SIG-M5 treated with dmso at 0.1 percent for 504 hours (cell line): ENCODE data around the gene ERC2.

ENCODE experiments used
- DNase-seq: peaks from one replicate; lab custom pipeline; 2025; ENCODE audit not compliant: unreplicated experiment; lab: John Stamatoyannopoulos, UW

The ERC2 gene

DNA sequence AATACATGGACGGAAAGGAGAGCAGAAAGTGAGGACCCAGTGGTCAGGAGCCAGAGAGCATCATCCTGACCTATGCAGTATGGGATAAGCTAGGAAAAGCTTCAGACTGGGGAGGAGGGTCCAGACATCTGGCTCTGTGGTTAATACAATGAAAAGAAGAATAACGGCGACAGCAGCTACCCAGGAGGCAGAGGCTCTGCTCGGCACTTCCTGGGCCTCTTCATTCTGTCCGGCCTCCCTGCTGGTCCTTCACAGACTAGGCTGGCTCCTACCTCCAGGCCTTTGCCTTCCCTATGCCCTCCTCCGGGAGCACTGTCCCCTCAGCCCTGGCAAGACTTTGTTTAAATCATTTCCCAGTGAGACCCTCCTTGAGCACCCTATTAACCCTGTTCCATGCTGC, 922.3 kb downstream of the ERC2 start:
- DNase-seq: no peak

DNA sequence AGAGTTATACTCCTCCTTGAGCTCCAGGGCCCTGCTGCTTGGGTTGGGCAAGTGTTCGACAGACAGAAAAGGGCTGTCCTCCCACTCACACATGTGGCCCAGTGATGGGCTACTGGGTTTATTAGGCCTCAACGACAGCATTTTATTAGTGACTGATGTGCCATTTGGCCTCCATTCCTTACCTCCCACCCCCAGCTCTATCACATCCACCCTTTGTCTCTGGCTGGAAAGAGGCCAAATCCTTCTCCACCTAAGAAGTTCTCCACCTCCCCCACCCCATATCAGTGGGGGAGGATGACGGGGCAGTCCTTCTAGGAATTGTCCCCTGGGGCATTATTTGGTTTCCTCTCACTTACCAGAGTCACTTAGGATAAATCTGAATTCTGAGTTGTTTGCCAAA, 924.0 kb downstream of the ERC2 start:
- no peak for DNase-seq

DNA sequence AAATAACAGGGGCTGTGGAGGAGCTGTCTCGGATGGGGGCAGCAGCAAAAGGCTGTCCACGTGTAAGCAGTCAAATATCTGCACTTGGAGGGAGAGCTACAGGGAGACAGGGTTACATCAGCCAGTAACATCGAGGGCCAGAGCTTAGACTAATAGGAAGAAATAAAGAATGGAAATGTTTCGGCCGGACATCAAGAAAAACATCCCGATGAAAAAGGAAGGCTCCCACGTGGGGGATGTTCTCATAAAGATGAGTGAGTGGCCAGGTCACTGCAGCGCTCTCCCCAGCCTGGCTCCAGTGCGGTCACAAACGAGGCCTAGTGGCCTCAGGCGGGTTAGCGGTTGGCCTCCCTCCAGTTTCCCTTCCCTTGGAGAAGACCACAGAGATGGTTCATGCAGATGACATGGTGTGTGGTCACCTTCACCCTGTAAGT, 925.1 kb downstream of the ERC2 start:
- DNase-seq: no peak

- no peak for DNase-seq
Observed at GRCh38 chr3:55541456-55541855, 926.8 kb downstream of the ERC2 start.

DNA sequence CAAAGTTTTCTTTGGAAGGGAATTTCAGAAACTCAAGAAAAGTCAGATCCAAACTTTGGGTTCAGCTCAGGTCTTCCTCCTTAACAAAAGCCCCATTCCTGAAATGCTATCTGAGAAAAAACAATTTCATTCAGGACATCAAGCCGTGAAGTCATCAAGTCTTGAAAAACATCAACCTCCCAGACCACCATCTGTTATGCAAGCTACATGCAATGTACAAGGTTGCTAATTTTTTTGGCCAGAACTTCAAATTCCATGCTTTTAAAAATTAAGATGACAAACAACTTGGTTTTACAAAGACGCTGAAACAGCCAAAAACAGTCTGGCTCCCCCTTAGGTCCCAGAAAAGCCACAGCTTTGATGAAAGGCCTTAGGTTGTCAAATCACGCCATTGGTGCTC, 927.3 kb downstream of the ERC2 start:
- no peak for DNase-seq

DNA sequence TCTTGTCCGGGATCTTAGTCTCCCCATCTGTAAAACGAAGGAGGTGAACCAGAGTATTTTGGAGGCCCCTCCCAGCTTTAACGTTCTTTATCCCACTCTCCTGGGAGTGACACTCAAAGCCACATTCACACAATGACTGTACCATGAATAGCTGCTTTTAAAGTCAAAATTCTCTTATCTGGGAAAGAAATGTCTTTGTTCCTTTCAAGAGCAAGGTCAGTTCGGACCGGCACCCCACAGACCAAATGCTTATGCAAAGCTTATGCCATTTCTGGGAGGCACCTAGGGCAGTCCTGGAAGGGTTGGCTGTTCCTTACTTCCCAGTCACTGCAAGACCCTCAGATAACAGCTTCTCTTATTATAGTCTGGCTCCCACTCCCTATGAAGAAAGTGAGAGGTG, 927.7 kb downstream of the ERC2 start:
- DNase-seq: no peak

DNA sequence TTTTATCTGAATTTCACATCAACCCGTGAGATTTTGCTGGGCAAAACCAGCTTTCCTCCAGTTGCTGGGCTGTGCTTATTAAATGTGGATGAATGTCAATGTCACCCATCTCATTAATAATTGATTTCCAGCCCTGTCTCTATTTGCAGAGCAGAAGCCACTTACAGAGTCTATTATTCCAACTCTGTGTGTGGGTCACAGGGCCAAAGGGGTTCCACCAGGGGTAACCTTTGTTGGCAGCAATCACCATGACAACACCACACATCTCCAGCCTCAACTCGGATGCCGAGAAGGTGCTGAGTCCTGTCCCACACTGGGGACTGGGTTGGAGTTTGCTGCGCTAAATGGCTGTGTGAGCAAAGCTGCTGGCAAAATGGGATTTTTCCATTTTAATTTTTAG, 930.1 kb downstream of the ERC2 start:
- DNase-seq: no peak

- no peak for DNase-seq
Observed at GRCh38 chr3:55537563-55537962, 930.7 kb downstream of the ERC2 start.

- no peak for DNase-seq
Observed at GRCh38 chr3:55537129-55537528, 931.1 kb downstream of the ERC2 start.

DNA sequence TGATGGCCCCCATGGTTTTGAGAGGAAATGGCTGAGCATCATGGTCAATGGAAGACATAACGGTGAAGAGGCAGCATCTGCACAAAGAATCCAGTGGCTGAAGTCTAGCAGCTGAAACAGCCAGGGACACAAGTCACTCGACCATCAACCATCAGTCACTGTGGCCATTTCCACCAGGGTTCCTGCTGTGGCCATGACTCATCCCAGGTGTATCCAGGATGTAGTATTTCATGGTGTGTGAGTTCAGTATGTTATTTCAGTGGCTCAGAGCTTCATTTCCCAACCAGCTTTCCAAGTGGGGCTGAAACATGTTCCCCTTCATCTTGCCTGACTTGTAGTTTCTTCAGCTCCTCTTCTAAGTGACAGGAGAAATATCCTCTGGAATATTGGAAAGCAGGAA, 933.4 kb downstream of the ERC2 start:
- no peak for DNase-seq

- DNase-seq: no peak
Observed at GRCh38 chr3:55532806-55533205, 935.5 kb downstream of the ERC2 start.

- DNase-seq: no peak
Observed at GRCh38 chr3:55531321-55531720, 936.9 kb downstream of the ERC2 start.

GRCh38 chr3:55527361-55527760, 940.9 kb downstream of the ERC2 start:
- no peak for DNase-seq

DNA sequence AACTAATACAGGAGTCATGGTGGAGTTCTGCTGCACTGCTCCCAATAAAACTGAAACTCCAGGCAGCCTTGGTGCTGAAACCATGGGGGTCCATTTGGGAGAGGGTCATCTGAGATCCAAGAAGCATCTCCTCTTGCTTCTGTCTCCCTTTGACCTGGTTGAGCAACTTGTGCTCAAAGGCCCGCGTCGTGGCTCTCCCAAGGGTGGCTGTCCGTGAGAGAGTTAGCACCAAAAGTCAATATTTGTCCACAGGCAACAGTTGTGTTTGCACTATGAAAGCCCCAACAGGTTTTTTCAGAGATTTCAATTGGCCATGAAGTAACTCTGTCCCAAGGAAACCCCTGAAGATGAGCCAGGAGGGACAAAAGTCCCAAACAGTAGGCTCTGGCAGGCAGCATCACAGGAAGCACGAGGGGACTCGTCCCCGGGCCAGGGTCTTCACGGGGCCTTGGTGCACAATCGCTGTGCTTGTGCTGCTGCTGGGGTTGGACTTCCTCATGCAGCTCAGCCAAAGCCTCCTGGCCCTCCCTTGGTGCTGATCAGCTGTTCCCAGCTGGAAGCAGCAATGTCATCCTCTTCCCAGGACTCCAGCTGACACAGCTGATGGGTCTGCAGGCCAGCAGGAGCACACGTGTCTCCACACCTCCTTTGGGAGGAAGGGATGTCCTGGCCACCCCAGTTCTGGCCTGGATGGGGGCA, 941.8 kb downstream of the ERC2 start:
- no peak for DNase-seq

DNA sequence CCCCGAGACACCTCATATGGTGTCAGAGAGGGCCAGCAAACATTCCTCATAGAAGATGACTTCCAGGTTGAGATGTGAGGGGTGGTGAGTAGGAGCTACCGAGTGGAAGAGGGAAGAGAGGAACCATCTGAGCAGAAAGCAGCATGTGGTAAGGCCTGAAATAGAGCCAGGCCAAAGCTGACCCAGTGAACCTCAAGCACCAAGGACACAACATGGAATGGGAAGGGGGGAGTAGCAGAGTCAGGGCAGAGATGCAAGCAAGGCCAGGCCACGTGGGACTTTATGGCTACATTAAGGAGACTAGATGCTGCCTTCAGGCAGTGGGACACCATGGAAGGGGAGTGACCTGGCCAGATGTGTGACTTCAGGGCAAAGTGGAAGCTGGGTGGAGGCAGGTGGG, 942.8 kb downstream of the ERC2 start:
- no peak for DNase-seq

GRCh38 chr3:55524565-55525244, 943.6 kb downstream of the ERC2 start:
- no peak for DNase-seq

DNA sequence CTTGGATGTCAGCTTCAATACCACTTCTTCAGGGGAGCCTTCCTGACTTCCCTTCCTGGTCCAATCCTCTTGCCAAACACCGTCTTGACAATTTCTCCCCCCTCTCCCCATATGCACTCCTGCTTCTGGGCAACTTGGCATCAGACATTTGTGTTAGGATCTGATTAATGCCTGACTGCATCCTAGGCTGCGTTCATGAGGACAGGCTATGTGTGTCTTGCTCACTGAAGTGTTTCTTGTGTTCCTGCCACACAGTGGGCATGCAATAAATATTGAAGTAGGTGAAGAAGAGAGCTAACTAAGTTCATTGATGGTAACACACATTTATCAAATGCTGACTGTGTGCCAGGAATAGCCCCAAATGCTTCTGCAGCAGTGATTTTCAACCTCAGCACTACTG, 944.8 kb downstream of the ERC2 start:
- DNase-seq: no peak

GRCh38 chr3:55521738-55522421, 946.4 kb downstream of the ERC2 start:
- DNase-seq: no peak

- no peak for DNase-seq
Observed at GRCh38 chr3:55521064-55521737, 947.1 kb downstream of the ERC2 start.

- DNase-seq: no peak
Observed at GRCh38 chr3:55519019-55519418, 949.2 kb downstream of the ERC2 start.

GRCh38 chr3:55518451-55518850, 949.8 kb downstream of the ERC2 start:
- no peak for DNase-seq
